ENCODE results near the gene SP4.

The SP4 gene

DNA sequence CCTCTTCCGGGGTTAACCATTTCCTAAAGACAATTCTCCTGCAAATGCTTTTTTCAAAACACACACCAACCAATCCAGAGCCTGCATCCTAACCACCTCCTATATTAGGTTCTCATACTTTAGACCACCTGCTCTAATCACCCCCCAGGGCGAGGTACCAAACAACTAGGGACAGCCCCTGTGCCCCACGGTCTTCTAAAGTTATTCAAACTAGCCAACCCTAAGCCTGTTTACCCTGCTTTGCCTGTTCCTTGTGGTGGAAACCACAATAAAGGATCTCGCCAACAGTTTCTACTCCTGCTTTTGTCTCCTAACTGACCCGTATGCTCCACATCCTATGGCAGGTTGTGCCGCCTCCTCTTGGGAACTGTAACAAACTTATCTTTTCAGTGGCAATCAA lies 21.1 kb downstream of the SP4 start:
- DNase-seq = no peak

DNA sequence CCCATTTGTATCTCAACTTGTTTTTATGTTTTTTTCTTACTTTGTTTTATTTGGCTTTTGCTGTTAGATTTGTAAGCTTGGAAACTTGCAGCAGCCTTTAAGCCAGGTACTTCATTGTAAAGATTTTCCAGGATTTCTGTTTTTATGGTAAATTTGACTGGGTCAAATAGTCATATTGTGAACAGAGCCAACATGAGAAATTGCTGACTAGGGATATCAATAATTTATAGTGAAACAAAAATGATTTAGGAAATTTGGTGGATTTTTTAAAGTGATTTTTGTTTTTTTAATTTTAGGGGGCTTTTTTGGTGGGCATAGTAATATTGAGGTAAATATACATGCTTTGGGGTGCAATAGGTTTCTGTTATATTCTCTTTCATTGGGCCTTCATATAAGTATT lies 22.2 kb downstream of the SP4 start:
- no peak for DNase-seq

DNA sequence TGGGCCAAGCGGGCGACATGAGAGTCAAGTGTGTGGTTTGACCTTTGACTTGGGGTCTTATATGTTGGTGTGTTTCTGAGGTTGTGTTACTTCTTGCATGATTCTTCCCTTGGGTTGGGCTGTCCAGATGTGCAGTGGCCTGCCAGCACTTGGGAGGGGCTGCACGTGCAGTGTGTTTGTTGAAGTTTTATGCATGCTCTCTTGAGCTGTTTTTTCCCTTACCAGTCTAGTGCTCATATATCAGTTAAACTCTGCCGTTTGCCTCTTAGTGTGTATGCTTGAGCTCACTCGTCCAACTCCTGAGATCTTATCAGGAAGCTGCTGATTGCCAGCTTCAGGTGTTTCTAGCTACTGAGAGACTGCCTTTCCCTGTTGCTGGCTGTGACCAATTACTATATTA lies 23.1 kb downstream of the SP4 start:
- no peak for DNase-seq

DNA sequence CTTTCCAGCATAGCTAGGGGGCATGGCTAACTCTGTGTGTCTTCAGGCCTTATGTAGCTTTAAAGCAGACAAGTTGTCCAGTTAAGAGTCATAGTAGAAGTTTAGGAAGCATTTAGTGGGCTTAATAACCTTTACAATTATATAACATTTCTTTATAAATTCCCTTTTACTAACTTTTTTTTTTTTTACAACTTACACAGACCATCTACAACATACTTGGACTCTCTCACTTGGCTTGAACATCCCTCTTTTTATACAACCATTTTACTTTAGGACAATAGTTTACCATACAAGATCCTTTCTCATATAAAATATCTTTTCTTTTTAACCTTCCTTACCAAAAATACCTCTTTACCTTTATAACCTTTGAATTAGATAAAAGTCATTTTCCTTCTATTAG lies 26.3 kb downstream of the SP4 start:
- DNase-seq = no peak

DNA sequence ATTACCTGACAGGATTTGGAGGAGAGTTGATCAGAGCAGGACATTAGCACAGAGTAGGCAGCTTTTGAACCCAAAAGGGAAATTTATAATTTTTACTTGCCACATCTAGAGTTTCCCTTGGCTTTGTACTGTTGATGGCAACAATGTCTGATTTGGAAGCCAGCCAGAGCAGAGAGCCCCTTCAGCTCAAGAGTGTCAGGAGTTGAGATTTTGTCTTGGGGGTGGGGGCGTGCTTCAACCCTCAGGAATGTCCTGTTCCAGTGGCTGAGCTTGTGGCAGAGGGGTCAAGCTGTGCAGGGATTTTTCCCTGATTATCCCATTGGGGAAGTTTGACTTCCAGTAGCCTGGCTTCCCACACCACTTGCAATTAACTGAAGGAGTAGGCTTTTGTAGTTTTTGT lies 27.0 kb downstream of the SP4 start:
- no peak for DNase-seq

DNA sequence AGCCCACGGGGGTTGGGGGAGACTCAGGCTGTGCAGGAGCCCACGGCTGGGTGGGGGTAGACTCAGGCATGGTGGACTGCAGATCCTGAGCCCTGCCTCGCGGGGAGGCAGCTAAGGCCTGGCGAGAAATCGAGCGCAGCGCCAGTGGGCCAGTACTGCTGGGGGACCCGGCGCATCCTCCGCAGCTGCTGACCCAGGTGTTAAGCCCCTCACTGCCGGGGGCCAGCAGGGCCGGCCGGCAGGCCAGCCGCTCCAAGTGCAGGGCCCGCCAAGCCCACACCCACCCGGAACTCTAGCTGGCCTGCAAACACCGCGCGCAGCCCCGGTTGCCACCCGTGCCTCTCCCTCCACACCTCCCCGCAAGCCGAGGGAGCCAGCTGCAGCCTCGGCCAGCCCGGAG lies 33.4 kb downstream of the SP4 start:
- no peak for DNase-seq

DNA sequence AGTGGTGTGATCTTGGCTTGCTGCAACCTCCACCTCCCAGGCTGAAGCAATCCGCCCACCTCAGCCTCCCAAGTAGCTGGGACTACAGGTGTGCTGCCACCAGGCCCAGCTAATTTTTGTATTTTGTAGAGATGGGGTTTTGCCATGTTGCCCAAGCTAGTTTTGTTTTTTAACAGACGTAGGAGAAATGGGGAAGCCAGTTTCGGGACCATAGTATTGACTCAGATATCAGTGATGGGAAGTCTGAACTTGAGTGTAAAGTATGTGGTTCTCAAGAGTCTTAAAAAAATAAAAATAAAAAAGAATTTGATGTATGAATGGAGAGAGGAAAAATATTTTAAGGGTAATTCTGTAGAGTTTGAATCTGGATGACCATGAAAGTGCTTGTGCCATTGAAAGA lies 34.2 kb downstream of the SP4 start:
- DNase-seq = no peak

DNA sequence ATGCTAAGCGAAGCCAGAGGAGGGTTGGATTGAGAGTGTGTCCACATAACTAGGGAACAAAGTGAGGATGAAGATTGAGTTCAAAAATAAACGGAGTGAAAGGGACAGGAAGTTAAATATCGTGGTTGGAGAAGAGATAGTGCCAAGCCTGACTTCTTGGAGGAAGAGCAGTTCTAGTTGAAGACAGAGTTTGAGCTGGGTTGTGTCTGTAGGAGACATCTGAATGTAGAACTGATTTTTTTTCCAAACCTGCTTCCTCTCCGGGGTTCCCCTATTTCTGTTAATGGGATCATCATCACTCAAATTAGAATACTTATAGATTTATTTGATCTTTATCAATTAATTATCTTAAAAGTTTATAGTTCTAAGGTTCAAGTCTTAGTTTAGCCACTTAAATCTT lies 35.6 kb downstream of the SP4 start:
- no peak for DNase-seq

DNA sequence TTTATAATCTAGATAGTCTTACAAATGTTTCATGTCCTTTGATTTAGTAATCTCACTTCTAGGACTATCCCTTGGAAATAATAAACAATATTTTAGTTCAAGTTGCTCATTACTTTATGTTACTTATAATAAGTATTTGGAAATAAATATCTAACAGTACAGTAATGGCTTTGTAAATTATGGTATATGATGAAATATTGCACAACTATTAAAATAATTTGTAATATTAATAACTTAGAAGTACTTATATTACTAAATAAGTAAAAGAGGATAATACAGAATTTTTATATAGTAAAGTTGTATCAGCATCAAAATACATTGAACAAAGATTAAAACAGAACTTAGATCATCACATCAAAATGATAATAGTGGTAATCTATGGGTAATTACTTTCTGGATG lies 41.1 kb downstream of the SP4 start:
- DNase-seq = no peak

DNA sequence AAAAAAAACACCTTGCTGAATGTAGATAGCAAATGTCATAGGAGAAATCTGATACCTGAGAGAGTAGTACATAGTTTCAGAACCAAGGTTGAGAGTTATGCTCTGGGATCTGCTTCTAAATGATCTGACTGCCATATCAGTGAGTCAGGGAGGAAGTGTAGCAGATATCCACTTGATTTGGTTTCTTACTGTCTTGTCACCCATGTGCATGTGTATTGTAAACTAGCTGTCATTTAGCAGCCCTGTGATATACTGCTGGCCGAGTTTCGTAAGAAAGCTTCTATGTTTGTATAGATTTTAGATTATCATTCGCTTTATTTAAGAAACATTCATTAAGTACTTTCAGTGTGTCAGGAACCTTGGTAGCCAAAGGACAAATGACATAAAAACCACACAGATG lies 42.0 kb downstream of the SP4 start:
- no peak for DNase-seq

DNA sequence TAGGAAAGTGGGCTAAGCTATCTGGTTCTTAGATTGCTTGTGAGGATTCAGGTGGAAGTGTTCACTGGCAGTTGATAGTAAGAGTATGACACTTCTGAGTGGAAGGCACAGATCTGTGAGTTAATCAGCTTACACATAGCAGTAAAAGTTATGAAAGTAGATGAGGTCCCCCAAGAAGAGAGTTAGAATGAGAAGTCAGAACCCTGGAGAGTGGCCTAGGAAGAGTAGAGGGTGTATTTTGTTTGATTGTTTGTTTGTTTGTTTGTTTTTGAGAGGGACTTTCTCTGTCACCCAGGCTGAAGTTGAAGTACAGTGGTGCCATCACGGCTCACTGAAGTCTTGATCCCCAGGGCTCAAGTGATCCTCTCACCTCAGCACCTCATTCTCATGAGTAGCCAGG lies 44.1 kb downstream of the SP4 start:
- no peak for DNase-seq

DNA sequence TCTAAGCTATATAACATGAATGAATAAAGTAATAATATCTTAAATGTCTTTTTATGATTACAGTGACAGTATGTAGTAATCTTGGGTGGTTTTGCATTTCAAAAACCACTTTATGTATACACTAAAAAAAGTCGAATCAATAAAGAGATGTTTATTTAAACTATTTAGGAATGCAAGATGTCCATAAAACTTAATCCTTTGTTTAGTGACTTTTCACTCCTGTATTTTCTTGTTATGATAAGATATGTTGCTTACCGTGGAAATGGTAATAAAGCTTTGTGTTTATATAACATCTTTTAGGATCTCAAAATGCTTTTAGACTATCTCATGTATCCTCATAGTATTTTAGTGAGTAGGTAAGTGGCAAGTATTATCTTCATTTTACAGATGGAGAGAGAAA lies 48.5 kb downstream of the SP4 start:
- no peak for DNase-seq

DNA sequence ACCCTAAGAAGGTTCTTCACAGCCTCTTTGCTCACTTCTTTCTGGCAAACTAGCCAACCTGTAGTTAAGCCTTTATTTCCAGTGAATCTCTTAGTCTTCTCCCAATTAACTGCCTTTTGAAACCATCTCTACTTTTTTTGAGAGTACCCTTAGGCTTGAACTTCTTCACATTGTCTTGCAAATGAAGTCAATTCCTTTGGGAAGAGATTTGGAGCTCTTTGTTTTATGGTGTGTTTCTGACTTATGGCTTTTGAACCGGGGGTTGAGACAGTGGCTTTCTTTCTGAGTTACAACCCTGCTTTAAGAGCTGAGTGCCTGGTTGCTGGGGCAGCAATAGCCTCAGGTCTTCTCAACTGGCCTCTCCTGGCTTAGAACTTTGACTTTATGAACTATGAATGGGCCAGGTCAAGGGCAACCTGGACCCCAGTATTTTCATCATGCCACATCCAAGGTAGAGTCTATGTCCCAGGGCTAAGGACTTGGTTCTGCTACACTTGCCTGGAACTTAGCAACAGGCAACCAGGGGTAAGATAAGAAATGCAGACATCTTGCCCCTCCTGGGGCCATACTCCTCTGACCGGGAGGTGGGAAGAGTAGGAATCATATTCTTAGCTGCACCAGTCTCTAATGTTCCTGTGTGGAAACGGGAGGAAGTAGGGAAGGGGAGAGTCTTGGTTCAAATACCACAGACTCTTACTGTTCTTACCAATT lies 53.0 kb downstream of the SP4 start:
- no peak for DNase-seq

DNA sequence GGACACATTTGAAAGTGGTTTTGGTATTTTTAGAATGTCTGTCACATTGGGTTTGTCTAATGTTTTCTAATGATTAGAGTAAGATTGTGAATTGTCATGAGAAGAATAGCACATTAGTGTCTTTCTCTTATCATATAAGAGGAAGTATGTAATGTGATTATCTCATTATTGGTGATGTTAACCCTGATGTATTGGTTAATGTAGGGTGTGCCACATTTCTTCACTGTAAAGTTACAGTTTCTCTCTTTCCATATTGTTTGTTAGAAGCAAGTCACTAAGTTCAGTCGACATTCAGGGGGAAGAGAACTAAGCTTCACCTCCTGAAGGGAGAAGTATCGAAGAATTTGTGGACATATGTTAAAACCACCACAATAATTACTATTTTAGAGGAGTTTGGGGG lies 58.6 kb downstream of the SP4 start:
- DNase-seq = no peak

DNA sequence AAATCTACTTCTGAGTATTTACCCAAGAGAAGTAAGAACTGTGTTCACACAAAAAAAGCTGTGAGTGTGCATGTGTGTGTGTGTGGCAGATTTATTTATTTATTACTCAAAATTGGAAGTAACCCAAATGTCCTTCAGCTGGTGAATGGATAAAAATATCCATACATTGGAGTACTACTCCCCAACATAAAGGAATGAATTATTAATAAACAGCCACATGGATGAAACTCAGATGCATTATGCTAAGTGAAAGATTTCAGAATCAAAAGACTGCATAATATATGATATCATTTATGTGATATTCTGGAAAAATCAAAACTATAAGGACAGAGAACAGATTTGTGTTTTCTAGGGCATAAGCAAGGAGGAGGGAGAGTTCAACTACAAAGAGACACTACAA lies 67.8 kb downstream of the SP4 start:
- DNase-seq = no peak

DNA sequence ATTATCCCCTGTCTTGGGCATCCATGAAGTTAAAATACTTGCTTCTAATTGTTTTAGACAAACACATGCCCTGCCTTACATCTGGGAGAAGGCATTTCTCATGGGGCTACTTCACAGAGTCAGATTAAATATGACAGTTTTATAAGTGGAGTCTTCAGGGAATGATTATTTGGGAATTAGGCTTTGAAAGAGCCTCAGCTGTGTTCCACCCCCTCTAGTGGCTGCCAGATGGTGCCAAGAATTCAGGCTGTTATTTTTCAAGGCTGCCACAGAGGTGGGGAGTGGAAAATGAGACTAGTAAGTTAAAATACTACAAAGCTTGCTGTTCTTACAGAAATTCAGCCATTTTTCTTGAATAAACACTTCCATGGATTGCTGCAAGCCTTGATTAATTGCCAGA lies 69.2 kb downstream of the SP4 start:
- DNase-seq = peak; percentile 56 to 81

DNA sequence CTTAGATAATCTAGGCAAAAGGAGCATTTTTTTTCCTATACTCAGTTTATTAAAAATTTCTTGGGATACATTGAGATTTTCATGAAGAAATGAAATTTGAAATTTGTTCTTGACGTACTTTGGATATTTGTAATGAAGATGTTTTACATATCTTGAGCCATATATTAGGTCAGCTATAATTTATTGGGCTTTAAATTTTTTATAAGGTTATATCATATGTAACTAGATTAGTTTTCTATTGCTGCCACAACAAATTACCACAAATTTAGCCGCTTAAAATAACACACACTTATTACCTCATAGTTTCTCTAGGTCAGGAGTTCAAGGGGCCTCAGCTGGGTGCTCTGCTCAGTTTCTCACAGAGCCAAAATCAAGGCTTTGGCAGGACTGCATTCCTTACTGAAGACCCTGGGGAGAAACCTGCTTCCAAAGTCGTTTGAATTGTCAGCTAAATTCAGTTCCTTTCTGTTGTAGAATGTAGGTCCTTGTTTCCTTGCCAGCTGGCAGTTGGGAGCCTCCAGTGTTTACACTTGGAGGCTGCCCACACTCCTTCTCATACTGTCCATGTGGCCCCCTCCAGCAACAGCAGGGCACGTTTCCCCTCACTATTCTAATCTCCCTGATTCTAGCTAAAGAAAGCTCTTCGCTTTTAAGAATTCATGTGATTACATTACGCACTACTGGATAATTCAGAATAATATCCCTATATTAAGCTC lies 72.4 kb downstream of the SP4 start:
- no peak for DNase-seq

DNA sequence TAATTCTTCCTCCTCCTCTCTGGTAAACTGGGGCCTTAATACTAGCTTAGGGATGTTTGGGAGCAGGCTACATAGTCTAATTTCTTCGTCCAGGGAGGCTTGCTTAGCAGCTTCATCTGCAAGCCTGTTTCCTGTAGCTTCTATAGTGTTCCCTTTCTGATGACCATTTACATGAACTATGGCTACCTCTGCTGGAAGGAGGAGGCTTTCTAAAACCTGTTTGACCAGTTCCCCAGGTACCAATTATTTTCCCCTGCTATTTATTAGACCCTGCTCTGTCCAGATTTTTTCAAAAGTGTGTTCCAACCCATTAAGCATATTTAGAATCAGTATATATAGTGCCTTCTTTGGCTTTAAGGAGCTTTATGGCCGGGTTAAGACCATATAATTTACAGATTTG lies 76.1 kb downstream of the SP4 start:
- no peak for DNase-seq

DNA sequence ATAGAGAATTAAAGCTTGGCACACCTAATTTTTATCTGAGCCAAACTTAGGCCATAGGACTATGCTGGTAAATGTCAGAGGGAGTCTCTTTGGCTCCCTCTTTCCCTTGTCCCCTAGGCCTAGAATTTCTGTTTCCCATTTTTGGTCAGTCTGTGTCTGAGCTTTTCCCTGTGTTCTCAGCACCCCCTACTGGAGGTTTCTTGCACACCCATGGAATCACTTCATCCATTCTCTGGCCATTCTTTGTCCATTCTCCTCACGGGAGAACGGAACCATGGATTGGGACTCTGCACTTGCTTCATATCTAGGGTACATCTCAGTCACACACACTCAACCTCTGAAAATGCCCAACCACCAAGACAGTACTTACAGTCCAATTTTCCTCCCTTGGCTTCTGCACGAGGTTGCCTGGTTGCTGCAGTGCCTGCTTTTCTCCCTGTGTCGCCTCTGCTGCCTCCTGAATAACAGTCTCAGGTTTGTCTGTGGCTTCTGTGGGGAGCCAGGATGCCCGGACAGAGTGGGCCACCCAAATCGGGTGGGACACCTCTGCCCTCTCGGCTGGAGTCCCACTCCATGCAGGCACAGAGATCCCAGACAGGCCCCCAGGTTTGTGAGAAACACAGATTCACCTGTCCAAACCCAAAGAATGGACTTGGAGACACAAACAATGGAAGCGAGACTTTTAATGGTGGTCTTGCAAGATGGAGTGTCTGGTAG lies 79.9 kb downstream of the SP4 start:
- peak in 1 of 2 experiments; percentile 16 for DNase-seq

DNA sequence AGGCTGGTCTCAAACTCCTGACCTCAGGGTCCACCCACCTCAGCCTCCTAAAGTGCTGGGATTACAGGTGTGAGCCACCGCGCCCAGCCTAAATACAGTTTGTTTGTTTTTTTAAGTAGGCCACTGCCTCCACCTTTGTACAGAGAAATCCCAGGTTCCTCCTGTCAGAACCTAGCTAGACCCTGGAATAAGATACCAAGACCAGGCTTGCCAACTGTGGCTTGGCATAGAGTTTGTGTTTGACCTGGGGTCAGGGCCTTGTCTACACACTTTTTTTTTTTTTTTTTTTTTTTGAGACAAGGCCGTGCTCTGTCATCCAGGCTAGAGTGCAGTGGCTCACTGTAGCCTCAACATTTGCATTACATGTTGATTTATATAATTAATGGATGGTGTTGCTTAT lies 80.7 kb downstream of the SP4 start:
- no peak for DNase-seq

DNA sequence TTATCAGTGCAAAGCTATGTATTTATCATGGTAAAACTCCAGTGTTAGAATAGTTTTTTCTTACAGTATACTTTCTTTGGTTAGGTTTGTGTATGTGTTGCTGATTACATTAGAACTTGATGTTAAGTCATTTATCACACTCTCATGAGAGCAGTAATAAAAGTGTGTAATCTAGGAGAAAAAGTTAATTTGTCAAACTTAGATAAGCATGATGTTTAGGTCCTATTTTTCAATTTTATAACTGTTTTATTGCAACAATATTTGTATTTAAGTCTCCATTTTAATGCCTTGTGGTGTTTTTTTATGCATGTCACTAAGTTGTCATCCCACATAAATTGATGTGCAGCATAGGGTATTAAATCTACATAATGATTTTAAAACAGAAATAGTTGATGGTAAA lies 86.2 kb downstream of the SP4 start:
- no peak for DNase-seq

DNA sequence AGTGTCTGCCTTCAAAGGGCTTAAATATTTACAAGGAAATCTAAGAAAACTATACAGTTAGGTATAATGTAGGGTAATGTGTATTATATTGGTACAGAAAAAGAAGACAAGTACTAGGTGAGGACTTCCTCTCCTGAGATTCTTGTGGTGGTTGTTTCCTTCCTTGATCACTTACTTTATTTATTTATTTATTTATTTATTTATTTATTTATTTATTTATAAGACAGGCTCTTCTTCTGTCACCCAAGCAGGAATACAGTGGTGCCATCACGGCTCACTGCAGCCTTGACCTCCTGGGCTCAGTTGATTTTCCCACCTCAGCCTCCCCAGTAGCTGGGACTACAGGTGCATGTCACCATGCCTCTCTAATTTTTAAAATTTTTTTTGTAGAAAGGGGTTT lies 96.8 kb downstream of the SP4 start:
- DNase-seq = no peak

DNA sequence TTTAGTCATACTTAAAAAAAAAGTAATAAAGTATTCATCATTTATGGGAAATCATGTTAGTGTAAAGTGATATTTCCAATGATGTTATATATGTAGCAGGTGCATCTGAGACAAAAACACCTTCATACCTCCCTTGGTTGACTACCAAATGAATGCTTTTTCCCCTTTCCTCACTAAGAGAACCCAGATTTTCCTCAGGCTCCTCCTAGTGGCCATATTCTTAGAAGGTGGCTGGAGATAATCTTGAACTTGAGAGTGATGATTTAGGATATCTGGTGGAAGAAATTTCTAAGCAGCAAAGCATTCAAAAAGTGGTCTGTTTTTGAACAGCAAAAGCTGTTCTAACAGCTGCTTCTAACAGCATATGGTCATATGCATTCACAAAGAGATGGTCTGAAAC lies 98.1 kb downstream of the SP4 start:
- DNase-seq = peak in 1 of 2 experiments; percentile 1

DNA sequence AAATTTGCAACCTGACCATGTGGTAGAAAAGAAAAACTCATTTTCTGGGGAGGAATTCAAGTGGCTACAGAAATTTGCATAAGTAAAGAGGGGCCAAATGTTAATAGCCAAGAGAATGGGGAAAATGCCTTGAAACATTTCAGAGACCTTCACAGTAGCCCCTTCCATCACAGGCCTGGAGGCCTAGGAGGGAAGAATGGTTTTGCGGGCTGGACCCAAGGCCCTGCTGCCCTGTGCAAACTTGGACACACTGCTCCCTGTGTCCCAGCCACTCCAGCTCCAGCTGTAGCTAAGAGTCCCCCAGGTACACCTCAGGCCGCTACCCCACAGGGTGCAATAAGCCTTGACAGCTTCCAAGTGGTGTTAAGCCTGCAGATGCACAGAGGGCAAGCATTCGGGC lies 98.6 kb downstream of the SP4 start:
- no peak for DNase-seq

Data from NCI-H524 (cell line).